Measurements from ENCODE around the gene IER5L.
"Not testable (repeated sequence)": the region's sequence is repeated elsewhere in the genome, so short reads cannot be mapped to it uniquely, and the experiment has no call there.

Gene IER5L

DNA sequence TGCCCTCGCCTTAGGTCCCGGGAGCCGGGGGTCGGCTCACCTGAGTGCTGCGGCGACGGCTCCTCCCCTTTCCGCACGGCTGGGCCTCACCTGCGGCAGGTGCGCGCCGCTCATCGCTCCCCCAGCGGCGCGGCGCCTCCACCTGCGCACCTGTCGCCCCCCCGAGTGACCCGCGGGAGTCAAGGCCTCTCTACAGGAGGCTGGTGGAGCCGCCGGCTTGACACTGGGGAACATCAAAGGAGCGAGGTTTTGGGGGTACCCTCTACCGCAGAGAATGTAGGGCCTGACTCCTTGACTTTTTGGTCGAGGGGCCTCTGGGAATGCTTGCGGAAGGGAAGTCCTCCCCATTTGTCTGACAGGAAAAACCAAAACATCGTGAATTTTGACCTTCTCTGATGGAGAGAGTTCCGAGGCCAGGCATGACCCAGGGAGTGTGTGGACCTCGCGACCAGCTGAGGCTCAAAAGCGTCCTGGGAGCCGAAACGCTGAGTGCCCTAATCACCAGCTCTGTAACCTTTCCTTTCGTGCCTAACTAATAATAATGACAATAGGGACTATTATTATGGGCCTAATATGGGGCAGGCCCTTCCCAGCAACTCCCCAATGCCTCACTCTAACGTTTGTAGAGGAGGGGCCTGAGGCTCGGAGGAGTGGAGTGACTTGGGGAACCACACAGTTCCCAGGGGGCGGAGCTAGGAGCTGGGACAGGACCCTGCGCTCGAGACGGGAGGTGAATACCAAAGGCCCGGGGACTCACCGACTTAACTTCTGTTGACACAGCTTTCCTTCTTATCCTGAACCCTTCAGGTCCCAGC lies 714 bp upstream of the IER5L start:
- DNase-seq, result no peak

DNA sequence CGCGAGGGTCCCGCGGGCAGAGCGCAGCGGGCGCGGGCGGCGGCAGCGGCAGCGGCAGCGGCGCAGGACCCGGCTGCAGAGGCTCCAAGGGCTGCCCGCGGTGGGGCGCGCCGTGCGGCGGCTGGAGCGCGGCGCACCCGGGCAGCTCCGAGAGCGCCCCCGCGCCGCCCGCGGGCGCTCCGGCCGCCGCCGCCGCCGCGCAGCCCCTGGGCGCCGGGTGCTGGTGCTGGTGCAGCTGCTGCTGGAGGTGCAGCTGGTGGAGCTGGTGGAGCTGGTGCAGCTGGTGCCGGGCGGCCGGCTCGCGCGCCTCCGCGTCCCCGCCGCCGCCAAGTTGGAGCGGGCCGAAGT lies 644 bp downstream of the IER5L start:
- DNase-seq, result no peak

DNA sequence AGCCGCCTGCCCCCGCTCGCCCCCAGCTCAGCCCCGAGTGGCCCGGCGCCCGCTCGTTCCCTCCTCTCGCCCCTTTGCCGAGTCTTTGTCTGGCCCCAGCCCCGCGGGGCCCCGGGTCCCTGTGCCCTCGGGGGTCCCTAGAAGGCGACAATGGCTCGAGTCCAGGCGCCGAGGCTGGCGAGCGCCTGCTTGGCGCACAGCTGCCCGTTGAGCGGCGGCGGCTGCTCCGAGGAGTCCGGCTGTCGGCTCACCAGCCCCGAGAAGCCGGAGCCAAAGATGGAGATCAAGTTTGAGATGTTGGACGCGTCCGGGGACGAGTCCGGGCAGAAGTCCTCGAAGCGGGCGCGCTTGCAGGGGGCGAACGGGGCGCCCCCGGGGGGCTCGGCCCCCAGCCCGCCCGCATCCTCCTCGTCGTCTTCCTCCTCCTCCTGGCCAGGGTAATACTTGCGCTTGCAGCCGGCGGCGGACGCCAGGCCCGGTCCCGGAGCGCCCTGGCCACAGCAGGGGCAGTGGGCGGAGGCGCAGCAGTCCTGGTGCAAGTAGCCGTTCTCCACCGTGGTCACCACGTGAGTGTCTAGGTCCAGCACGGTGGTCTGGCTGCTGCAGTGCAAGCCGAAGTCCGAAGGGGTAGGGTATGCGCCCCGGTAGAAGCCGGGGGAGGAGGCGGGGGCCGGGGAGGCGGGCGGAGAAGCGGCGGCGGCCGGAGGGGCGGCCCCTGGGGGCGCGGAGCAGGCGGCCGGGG lies 1.2 kb downstream of the IER5L start:
- peak in 1 of 2 donors; percentile 12 for DNase-seq

DNA sequence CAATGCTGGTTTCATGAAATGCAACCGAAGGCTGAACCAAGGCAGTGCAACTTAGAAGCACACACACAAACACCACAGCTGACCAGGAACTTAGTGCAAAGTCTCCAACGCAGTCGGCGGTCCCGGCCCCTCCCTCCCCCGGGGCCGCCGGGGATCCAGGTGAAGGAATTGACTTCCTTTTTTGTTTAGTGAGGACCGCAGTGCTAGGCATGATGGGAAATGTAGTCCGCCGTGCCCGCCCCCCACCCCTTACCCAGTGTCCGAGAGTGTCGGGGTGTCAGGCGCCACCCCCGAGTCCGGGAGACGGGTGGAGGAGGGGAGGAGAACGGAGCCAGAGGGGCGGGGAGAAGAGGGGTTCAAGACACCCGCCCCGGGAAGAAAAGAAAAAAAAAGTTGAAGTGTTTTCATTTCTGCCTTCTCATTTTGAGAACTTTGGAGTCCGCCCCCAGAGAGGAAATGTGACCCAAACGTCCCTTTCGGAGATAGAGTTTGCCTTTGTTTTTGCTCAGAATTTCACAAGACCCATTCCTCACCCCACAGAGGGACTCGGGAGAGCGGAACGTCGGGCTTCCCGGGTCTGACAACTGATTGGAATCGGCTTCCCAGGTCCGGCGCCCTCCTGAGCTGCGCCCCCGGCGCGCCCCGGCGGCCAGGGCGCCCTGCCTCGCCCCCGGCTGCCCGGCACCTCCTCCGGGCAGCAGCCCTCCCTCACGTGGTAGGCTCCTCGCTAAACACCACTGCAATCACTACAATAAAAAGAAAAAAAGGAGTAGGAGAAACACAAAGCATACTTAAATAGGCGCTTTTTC lies 2.0 kb downstream of the IER5L start:
- peak; percentile 69 to 74 for DNase-seq

DNA sequence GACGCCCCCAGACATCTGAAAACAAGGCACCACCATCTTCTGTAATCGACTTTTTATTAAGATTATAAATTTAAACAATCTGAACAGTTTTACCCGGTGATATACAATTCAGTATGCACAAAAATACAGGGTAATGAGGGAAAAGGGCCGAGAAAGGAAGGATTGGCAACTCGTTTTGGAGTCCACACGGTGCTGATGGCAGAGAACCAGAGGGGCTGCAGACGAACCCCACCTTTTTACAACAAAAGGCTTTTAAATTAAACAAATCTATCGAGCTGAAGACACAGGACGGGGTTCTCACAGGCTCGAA lies 2.6 kb downstream of the IER5L start:
- no peak for DNase-seq

DNA sequence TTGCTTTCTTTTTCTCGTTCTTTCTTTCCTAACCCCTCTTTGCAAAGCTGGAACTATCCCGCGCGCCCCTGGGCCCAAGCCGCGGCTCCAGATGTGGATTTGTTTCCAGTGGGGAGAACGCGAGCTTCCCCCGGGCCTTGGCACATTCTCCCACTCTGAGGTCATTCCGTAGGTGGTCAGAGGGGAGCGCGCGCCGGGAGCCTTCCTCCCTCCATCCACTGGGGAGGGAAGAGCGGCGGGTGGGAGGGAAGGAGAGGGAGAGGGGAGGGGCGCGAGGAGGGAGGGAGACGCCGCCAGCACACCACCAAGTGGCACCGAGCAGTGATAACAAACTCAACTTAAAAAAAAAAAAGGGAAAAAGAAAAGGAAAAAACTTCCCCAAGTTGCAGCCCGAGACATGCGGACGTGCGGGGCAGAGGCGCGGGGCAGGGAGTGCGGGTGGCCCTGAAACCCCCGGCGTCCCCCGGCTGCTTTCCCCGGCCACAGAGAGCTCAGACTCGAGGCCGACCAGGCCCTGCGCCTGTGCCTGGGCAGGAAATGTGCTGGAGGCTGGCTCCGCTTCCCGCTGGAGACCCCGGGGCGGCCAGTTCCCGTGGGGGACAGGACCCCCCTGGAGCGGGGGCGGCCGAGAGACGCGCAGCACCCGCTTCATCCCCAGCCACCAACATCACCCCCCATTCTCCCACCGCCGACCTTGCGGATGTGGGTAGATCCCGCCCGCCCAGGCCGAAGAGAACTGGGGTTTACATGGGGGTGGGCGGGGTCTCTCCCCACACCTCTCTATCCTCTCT lies 3.1 kb downstream of the IER5L start:
- peak in 1 of 2 donors; percentile 46 for DNase-seq

DNA sequence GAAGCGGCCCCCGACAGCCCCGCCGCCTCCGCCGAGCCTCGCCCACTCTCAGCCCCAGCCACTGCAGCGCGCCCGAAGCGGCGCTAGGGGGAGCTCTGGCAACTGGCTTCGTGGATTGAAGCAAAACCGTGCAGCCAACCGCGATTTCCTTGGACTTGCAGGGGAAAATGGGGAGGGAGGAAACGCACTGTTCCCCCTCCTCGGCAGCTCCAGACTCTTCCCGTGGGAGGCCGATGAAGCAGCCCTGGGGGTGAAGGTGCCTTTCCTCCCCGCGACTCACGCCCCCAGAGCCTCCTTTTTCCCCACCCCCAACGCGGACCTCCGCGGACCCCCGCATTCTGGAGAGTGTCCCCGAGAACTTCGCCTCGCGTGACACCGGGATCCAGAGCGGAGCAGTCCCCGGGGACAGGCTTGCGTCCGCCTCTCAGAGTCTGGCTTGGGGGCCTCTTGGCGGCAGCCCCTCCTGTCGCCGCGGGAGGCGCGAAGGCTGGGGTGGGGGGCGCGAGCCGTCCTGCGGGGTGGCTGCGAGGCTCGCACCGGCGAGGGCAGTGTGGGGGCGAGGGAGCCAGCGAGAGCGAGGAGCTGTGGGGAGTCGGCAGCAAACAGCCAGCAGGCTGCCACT lies 3.8 kb downstream of the IER5L start:
- DNase-seq, result peak; percentile 74 to 83

DNA sequence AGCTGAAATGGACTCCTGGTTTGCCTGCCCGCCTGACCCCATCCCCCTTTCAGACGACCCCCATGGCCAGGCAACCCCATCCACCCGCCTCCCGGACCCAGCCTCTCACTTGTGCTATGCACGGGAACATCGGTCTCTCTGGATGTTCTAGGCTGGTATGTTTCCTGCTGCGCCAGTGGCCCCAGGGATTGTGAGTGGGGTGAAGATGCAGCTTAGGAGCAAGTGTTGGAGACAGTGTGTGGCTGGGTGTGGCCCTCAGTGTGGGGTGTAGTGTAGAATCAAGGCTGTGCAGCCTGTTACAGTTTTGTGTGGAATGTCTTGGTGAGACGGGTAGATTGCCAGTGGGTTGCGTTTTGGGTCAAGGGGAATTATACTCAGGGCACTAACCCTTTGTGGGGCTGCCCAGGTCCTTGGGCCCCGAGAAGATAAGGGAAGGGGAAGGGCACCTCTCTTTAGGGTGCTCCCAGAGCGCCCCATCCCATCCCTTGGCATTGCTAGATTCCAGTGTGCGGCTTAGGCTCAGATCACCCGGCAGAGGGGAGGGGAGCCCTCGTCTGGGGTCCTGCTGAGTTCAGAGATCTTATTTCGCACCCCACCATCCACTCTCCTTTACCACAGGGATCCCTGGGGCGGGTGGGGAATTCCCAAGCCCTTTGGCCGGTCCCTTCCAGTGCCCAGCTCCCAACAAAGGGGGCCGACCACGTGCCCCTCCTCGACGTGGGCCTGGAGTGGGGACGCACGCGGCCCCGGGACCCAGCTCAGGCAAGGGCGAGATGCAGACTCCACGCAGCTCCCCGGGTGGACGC lies 4.6 kb downstream of the IER5L start:
- DNase-seq, result no peak

DNA sequence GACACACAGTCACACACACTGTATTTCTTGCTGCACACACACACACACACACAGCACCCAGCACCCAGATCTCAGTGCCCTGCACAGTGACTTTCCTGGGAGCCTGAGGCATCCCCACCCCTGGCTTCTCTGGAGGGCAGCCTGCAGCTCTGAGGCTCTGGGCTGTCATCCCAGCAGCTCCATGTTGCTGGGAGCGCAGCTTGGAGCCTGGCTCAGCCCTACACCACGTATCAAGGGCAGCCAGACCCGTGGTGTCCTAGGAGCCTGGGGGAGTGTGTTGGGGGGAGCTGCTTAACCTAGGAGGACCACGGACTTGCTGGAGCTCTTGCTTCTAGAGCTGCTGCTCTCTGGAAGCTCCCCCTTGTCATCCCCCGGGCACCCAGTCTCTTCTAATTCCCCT lies 5.2 kb downstream of the IER5L start:
- DNase-seq, result no peak

DNA sequence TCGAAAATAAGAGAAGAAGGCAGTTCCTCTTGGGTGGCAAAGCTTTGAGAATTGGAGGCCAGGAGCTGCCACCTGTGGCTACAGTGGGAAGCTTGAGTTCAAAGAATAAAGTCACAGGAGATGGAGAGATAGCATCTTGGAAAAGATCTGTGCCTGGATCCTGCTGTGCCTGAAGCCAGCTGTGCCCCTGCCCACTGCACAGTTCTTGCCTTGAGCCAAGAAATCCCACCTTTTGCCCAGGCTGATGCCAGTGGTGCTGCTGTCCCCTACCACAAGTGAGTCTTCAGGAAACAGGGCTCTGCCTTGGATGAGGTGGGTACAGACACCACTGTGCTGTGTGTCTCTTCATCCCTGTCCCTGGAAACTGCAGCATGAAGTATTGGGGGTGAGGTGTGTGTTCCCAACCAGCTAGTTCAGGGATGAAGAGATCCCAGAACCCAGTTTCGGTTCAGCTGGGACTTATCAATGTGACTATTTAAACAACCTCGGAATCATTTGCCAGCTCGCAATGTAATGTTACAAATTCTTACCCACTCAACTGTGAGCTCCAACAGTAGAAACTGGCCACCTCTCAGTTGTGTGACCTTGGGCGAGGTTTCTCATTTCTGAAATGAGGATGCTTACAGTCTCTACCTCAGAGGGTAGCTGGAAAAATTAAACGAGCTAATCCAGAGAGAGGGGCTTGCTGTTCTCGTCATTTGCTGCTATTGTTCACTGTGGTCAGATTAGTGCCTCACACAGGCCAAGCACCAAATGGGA lies 5.9 kb downstream of the IER5L start:
- no peak for DNase-seq

DNA sequence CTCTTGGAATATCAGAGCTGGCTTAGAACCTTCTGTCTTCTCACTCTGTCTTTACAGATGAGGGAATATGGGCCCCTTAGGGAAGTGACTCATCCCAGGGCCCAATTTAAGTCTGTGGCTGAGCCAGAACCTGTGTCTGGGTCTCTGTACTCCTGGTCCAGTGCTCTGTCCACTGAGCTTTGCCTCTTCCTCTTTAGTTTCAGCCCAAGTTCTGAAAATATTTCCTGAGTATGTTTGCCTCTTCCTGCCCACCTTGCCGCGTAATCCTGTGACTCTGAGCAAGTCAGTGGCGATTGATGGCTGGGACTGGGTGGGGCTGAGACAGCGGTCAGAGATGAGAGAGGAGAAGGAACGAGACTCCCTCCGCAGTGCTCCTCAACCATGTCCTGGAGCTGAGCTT lies 7.8 kb downstream of the IER5L start:
- DNase-seq, result no peak

DNA sequence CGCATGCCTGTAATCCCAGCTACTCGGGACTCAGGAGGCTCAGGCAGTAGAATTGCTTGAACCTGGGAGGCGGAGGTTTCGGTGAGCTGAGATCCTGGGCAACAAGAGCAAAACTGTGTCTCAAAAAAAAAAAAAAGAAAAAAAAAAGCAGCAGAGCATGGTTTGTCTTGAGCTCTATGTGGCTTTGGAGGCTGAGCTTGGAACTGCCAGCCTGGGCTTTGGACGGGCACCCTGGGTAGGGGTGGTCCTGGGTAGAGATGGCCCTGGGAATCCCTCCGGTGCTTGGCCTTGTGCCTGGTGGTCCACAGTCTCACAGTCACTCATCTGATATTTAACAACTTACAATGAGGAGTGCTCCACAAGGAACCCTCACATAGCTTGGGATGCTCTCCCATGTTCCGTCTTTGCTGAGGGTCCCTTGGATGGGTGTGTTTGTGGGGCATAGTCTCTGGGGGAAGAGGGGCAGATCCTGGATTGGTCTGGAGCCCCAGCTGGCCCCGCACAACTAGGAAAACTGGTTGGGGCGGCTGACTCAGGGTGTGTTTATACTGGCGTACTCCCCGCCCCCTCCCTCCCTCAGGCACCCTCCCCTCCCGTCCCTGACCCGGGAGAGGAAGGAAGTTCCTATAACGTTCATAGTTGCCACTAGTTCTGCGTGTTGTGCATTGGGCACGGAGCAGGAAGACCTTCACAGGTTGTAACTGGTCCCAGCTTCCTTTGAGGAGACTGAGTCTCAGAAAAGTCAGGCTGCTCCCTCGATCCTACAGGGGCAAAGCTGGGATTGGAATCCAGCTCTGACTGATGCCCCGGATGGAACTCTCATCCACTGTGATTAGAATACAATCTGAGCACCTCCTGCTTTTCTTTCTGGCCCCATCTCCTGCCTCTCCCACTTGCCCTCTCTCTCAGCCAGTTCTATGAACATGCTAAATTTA lies 11.2 kb downstream of the IER5L start:
- peak; percentile 12 to 15 for DNase-seq

DNA sequence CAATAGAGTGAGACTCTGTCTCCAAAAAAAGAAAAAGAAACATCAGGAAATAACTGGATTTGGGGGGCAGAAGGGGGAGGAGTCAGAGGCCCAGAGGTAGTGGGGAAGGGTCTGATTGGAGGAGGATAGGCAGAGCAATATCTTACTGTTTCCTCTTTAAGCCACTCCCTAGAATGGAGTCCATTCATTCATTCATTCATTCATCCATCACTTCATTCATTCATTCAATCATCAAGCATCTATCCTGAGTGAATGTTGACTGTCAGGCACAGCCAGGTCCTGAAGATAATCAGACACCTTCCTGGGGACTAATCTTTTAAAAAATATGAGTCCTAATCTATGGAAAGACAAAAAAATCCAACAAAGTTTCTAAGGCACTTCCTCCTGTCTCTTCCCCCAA lies 12.9 kb downstream of the IER5L start:
- no peak for DNase-seq

DNA sequence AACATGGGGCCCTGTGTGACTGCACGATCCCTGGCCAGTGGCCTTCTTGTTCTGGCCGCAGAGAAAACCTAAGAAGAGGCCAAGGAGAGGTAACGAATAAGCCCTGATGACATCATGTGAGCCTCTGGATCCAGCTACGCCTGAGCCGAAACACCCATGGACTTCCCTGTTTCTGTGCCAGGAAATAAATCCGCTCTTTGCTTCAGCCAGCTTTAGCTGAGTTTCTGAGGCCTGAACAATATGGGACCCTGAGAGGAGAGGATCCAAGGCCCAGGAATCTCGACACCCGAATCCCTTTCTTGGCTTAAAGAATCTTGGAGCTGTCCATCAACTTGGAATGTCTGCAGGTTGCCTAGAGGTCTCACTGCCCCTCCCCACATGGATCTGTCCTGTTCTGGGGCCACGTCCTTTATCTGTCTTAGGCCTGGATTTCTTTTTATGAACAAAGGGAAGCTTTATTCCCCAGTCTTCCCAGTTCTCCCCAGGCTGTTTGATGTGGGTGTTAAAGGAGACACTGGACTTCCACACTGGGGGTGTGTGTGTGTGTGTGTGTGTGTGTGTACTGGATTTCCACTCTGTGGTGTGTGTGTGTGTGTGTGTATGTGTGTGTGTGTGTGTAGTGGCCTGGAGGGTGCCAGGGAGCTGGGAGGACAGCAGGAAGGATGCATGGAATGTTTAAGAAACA lies 13.7 kb downstream of the IER5L start:
- no peak for DNase-seq

DNA sequence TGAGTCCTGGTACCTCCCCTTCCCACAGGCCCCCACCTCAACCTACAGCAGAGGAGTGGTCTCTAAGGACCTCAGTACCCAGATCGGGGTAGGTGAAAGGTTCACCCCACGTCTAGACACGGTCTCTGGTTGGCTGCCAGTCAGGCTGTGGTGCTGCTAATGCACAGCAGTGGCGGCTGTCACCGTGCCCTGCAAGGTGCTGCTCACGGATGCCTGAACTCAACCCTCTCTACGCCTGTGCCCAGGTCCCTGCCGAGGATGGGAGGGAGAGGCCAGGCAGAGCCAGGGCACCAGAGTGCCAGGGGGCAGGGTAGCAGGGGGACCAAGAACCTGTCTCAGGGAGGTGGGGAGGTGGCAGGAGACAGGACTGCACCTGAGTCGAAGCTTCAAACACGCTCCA lies 14.3 kb downstream of the IER5L start:
- no peak for DNase-seq

DNA sequence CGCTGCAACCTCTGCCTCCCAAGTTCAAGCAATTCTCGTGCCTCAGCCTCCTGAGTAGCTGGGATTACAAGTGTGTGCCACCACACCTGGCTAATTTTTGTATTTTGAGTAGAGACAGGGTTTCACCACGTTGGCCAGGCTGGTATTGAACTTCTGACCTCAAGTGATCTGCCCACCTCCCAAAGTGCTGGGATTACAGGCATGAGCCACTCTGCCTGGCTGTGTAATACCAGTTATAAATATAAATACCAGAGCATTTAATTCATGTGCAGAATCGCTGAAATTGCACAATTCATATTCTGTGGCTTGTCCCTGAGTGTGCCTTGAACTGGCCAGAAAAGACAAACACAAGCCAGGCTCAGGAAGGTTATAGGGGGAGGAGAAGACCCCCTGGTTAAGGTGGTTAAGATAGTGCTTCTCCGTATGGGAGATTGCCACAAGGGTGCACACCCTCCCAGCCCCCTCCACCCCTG lies 14.8 kb downstream of the IER5L start:
- DNase-seq, result not testable (repeated sequence)

DNA sequence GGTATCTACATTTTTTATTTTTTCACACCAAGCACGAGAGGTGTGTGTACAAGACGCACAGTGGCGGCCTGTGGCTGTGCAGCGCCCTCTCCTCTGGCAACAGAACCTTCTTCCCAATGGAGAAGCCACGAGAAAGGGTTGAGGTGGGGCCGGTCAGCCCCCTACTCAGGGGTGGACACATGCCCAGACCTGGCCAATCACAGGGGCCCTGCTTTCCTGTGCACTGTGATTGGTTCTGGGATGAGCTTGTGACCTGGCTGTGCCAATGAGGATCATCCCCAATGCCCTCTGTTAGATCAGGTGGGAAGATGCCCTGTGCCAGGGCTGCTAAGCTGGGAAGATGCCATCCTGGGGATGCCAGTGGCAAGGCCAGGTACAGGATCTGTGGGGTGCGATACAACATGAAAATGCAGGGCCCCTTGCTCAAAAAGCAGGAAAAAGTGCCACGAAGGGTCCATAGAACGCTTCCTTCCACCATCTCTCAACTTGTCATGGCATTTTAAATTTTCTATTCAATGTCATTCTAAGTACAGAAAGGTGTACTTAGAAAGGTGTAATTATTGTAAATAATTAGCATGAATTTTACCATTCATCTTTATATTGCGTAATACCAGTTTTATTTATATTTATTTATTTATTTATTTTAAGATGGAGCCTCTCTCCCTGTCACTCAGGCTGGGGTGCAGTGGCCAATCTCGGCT lies 15.4 kb downstream of the IER5L start:
- DNase-seq, result no peak

DNA sequence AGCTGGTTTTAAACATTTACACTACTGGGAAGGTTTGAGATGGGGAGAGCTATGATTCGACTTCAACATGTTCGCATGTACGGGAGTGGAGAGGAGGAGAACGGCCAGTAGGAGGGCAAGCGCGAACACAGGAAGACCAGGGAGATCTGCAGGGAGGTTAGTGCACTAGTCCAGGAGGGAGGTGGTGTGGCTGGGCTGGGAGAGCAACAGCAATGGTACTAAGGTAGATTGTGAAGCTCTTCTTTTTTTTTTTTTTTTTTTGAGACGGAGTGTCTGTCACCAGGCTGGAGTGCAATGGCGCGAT lies 16.6 kb downstream of the IER5L start:
- no peak for DNase-seq
